Liver (tissue), 9 donors: Measurements from ENCODE around the gene CBR3. TPM values are rescaled to one million over a fixed set of nuclear protein-coding genes. Genes with fewer than 3 reads are reported as not detected.

Experiments used
- DNase-seq: peaks from one replicate; pipeline ENCODE4 v3.0.0-alpha.2; 2017; ENCODE audit warnings: low spot score
- H3K27ac ChIP-seq, 2 donors: one replicate each; pipeline ENCODE4 v1.7.0; 2013; ENCODE audit warnings: inconsistent platforms in 2 of 2, low read length in 2 of 2, control low read depth in 1 of 2, low read depth in 1 of 2, mild to moderate bottlenecking in 1 of 2
- H3K27me3 ChIP-seq, 4 donors: one replicate each; pipeline versions ENCODE4 v1.6.1 to v1.7.0; 2013; ENCODE audit warnings: low read length in 3 of 4, inconsistent platforms in 1 of 4, mild to moderate bottlenecking in 1 of 4, moderate library complexity in 1 of 4; ENCODE audit not compliant: control insufficient read depth in 4 of 4, insufficient read depth in 4 of 4
- H3K36me3 ChIP-seq, 4 donors: one replicate each; pipeline versions ENCODE4 v1.6.1 to v1.7.0; 2013; ENCODE audit warnings: low read length in 3 of 4, mild to moderate bottlenecking in 3 of 4, low read depth in 1 of 4, moderate library complexity in 1 of 4; ENCODE audit not compliant: control insufficient read depth in 4 of 4, insufficient read depth in 3 of 4
- H3K4me1 ChIP-seq, 4 donors: one replicate each; pipeline versions ENCODE4 v1.6.1 to v1.7.0; 2013; ENCODE audit warnings: low read length in 3 of 4, mild to moderate bottlenecking in 3 of 4, moderate library complexity in 1 of 4; ENCODE audit not compliant: control insufficient read depth in 4 of 4, insufficient read depth in 4 of 4
- H3K4me3 ChIP-seq, 3 donors: one replicate each; pipeline versions ENCODE4 v1.6.1 to v1.7.0; 2013; ENCODE audit warnings: low read length in 3 of 3, control low read depth in 1 of 3, low read depth in 1 of 3, mild to moderate bottlenecking in 1 of 3
- H3K9ac ChIP-seq, 2 donors: one replicate each; pipeline ENCODE4 v1.7.0; 2013; ENCODE audit warnings: low read length in 2 of 2, mild to moderate bottlenecking in 2 of 2, moderate library complexity in 2 of 2, control low read depth in 1 of 2, low read depth in 1 of 2
- H3K9me3 ChIP-seq, 4 donors: one replicate each; pipeline versions ENCODE4 v1.6.1 to v1.7.0; 2013; ENCODE audit warnings: low read length in 3 of 4; ENCODE audit not compliant: control insufficient read depth in 4 of 4
- EGR1 ChIP-seq, 2 donors: IDR thresholded peaks; 2 replicates each; pipeline ENCODE4 v1.6.1; 2016 to 2018; ENCODE audit warnings: antibody characterized with exemption in 2 of 2, low read depth in 2 of 2
- FOXA1 ChIP-seq: IDR thresholded peaks from 2 replicates; pipeline ENCODE4 v1.6.1; 2016; ENCODE audit warnings: antibody characterized with exemption
- FOXA2 ChIP-seq: IDR thresholded peaks from 2 replicates; pipeline ENCODE4 v1.6.1; 2016; ENCODE audit warnings: antibody characterized with exemption
- GABPA ChIP-seq, 2 donors: IDR thresholded peaks in 1 of 2; conservative IDR thresholded peaks in 1 of 2; 2 replicates each; pipeline ENCODE4 v1.6.1; 2016; ENCODE audit warnings: antibody characterized with exemption in 2 of 2, mild to moderate bottlenecking in 1 of 2, moderate library complexity in 1 of 2
- HNF4A ChIP-seq, 2 donors: conservative IDR thresholded peaks; 2 replicates each; pipeline ENCODE4 v1.6.1; 2016; ENCODE audit warnings: antibody characterized with exemption in 2 of 2, mild to moderate bottlenecking in 2 of 2
- HNF4G ChIP-seq: IDR thresholded peaks from 2 replicates; pipeline ENCODE4 v1.6.1; 2016; ENCODE audit warnings: antibody characterized with exemption
- JUND ChIP-seq, 2 donors: IDR thresholded peaks; 2 replicates each; pipeline ENCODE4 v1.6.1; 2016; ENCODE audit warnings: antibody characterized with exemption in 2 of 2
- NR2F2 ChIP-seq: IDR thresholded peaks from 2 replicates; pipeline ENCODE4 v1.6.1; 2016; ENCODE audit warnings: antibody characterized with exemption
- RAD21 ChIP-seq, 2 donors: IDR thresholded peaks; 2 replicates each; pipeline ENCODE4 v1.6.1; 2016; ENCODE audit warnings: antibody characterized with exemption in 2 of 2, mild to moderate bottlenecking in 2 of 2
- RXRA ChIP-seq, 2 donors: IDR thresholded peaks; 2 replicates each; pipeline ENCODE4 v1.6.1; 2017 to 2018; ENCODE audit warnings: antibody characterized with exemption in 2 of 2, mild to moderate bottlenecking in 1 of 2
- SP1 ChIP-seq: IDR thresholded peaks from 2 replicates; pipeline ENCODE4 v1.6.1; 2018; ENCODE audit warnings: antibody characterized with exemption, mild to moderate bottlenecking
- TAF1 ChIP-seq: conservative IDR thresholded peaks from 2 replicates; pipeline ENCODE4 v1.6.1; 2016; ENCODE audit warnings: antibody characterized with exemption, mild to moderate bottlenecking
- YY1 ChIP-seq: IDR thresholded peaks from 2 replicates; pipeline ENCODE4 v1.6.1; 2016; ENCODE audit warnings: antibody characterized with exemption, mild to moderate bottlenecking
- WGBS: extraction: QIAGEN DNeasy Blood & Tissue Kit; methylation state at CpG from one replicate; pipeline ENCODE4 v1.1.7; 2013; 5-methylcytosine and 5-hydroxymethylcytosine counted together
- polyA plus RNA-seq, 2 donors: library from polyadenylated mRNA; stranded (reverse) in 1 of 2; unstranded in 1 of 2; fragments of 200-250 nt in 1 of 2; fragments of >200 nt in 1 of 2; fragmentation: Nextera tagmentation in 1 of 2; extraction: Ambion mirVana in 1 of 2; gene quantifications; one replicate each; pipeline versions ENCODE4 v1.2.1 to v1.2.3, GENCODE V29; 2013 to 2015
- total RNA-seq, 2 donors: library from RNA; depleted of rRNA; stranded (reverse); fragments of >200 nt; gene quantifications; one replicate each; pipeline ENCODE4 v1.2.3, GENCODE V29; 2014
- TF ChIP-seq, protein P1 (sequence below): IDR thresholded peaks from 2 replicates; pipeline ENCODE4 v1.6.1; 2016; ENCODE audit warnings: antibody characterized with exemption
- TF ChIP-seq, protein P2 (sequence below): IDR thresholded peaks from 2 replicates; pipeline ENCODE4 v1.6.1; 2016; ENCODE audit warnings: antibody characterized with exemption
- TF ChIP-seq, protein P3 (sequence below): IDR thresholded peaks from 2 replicates; pipeline ENCODE4 v1.6.1; 2016; ENCODE audit warnings: antibody characterized with exemption
- TF ChIP-seq, protein P4 (sequence below): IDR thresholded peaks from 2 replicates; pipeline ENCODE4 v1.6.1; 2016; ENCODE audit warnings: antibody characterized with exemption, mild to moderate bottlenecking
- TF ChIP-seq, protein P5 (sequence below): fragments of 150-350 bp; IDR thresholded peaks from 2 replicates; pipeline ENCODE4 v1.5.1; 2017; ENCODE audit warnings: improper control_type of control experiment, low read depth, low read length; ENCODE audit not compliant: missing input control
- donor health status: healthy.
- donor health status: healthy.
- donor health status: healthy.
- donor health status: healthy.
- donor health status: healthy.

CBR3 gene
- total and polyA plus RNA-seq, 4 donors = 0.31 to 0.70 (median 0.47) TPM

DNA sequence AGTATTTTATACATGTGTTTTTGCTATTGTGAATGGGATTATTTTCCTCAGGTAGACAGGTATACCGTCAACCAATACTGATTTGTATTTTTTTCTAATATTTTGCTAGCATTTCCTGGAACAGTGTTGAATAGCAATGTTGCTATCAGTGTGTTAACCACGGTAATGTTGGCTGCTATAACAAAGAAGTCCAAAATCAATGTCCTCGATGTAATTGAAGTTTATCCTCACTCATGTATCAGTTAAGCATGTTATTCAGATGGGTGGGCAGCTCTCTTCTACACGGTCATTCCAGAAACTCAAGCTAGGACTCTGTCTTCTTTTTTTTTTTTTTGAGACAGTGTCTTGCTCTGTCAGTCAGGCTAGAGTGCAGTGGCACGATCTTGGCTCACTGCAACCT is 46.1 kb downstream of the CBR3 start:
- TF ChIP-seq FOXA1 = no peak
- no peak for TF ChIP-seq SP1
- TF ChIP-seq, protein P1, sequence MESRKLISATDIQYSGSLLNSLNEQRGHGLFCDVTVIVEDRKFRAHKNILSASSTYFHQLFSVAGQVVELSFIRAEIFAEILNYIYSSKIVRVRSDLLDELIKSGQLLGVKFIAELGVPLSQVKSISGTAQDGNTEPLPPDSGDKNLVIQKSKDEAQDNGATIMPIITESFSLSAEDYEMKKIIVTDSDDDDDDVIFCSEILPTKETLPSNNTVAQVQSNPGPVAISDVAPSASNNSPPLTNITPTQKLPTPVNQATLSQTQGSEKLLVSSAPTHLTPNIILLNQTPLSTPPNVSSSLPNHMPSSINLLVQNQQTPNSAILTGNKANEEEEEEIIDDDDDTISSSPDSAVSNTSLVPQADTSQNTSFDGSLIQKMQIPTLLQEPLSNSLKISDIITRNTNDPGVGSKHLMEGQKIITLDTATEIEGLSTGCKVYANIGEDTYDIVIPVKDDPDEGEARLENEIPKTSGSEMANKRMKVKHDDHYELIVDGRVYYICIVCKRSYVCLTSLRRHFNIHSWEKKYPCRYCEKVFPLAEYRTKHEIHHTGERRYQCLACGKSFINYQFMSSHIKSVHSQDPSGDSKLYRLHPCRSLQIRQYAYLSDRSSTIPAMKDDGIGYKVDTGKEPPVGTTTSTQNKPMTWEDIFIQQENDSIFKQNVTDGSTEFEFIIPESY = no peak
- no peak for TF ChIP-seq JUND (IDR thresholded peaks at IDR 0.05)
- TF ChIP-seq HNF4G = no peak
- TF ChIP-seq FOXA2 = no peak
- H3K27ac ChIP-seq = no peak overlapping the region
- H3K9ac ChIP-seq = no peak overlapping the region
- H3K4me3 ChIP-seq = no peak overlapping the region
- H3K36me3 ChIP-seq = no peaks in the 10 kb centered on the region
- DNase-seq = no peak
- no peaks in the 10 kb centered on the region for H3K9me3 ChIP-seq
- WGBS = 96% methylated on average over 5 of the region's 5 CpGs
- H3K4me1 ChIP-seq = peaks cover 0 to 5% (median 3%) of the 10 kb centered on the region in 4 donors
- H3K27me3 ChIP-seq = no peaks in the 10 kb centered on the region

DNA sequence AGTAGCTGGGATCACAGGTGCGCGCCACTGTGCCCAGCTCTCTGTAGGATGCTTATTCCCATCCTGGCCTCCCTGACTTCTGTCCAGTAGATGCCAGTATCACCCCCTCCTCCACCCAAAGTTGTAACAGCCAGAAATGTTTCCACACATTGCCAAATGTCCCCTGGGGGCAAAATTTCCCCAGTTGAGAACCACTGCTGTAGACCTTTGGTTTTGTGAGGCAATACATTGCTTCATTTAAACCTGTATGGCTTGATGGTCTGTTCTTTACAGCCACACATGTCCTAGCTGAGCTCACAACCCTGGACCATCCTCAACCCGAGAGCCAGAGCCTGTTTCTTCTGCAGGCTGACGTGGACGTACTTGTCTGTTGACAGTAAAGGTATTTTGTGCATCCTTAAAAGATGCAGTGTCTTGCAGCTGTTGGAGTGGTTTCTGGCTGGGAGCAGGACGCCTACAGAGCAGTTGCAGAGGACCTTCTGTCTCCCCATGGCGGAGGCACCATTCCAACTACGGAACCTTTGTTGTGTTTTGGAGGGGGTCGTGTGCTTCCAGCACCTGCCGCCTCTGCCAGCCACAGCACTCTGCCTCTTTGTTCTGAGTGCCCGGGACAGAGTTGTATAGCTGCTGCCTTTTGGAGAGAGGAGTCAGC is 48.4 kb downstream of the CBR3 start:
- no peaks in the 10 kb centered on the region for H3K9me3 ChIP-seq
- no peaks in the 10 kb centered on the region for H3K27me3 ChIP-seq
- no peak overlapping the region for H3K27ac ChIP-seq
- no peaks in the 10 kb centered on the region for H3K36me3 ChIP-seq
- H3K9ac ChIP-seq = no peak overlapping the region
- TF ChIP-seq, protein P1 = peak; percentile 53
- TF ChIP-seq FOXA2 (peak; percentile 36), TAF1 (no peak), RXRA (IDR thresholded peaks at IDR 0.05) (peak; percentile 73 to 89), NR2F2 (no peak), HNF4A (conservative IDR thresholded peaks at IDR 0.05) (peak; percentile 91 to 92), GABPA (IDR thresholded peaks at IDR 0.05 in 1 of 2, conservative IDR thresholded peaks at IDR 0.05 in 1 of 2) (no peak), JUND (IDR thresholded peaks at IDR 0.05) (peak in 1 of 2 donors; percentile 43), YY1 (peak; percentile 36), SP1 (peak; percentile 83), EGR1 (IDR thresholded peaks at IDR 0.05; ENCODE audit: low read depth in 2 of 2) (peak in 1 of 2 donors; percentile 31), HNF4G (peak; percentile 77), FOXA1 (peak; percentile 70), RAD21 (IDR thresholded peaks at IDR 0.05) (peak; percentile 49 to 61)
- TF ChIP-seq, protein P2, sequence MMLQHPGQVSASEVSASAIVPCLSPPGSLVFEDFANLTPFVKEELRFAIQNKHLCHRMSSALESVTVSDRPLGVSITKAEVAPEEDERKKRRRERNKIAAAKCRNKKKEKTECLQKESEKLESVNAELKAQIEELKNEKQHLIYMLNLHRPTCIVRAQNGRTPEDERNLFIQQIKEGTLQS = no peak
- TF ChIP-seq, protein P3, sequence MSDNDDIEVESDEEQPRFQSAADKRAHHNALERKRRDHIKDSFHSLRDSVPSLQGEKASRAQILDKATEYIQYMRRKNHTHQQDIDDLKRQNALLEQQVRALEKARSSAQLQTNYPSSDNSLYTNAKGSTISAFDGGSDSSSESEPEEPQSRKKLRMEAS = no peak
- TF ChIP-seq, protein P4, sequence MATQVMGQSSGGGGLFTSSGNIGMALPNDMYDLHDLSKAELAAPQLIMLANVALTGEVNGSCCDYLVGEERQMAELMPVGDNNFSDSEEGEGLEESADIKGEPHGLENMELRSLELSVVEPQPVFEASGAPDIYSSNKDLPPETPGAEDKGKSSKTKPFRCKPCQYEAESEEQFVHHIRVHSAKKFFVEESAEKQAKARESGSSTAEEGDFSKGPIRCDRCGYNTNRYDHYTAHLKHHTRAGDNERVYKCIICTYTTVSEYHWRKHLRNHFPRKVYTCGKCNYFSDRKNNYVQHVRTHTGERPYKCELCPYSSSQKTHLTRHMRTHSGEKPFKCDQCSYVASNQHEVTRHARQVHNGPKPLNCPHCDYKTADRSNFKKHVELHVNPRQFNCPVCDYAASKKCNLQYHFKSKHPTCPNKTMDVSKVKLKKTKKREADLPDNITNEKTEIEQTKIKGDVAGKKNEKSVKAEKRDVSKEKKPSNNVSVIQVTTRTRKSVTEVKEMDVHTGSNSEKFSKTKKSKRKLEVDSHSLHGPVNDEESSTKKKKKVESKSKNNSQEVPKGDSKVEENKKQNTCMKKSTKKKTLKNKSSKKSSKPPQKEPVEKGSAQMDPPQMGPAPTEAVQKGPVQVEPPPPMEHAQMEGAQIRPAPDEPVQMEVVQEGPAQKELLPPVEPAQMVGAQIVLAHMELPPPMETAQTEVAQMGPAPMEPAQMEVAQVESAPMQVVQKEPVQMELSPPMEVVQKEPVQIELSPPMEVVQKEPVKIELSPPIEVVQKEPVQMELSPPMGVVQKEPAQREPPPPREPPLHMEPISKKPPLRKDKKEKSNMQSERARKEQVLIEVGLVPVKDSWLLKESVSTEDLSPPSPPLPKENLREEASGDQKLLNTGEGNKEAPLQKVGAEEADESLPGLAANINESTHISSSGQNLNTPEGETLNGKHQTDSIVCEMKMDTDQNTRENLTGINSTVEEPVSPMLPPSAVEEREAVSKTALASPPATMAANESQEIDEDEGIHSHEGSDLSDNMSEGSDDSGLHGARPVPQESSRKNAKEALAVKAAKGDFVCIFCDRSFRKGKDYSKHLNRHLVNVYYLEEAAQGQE = peak; percentile 38
- TF ChIP-seq, protein P5, sequence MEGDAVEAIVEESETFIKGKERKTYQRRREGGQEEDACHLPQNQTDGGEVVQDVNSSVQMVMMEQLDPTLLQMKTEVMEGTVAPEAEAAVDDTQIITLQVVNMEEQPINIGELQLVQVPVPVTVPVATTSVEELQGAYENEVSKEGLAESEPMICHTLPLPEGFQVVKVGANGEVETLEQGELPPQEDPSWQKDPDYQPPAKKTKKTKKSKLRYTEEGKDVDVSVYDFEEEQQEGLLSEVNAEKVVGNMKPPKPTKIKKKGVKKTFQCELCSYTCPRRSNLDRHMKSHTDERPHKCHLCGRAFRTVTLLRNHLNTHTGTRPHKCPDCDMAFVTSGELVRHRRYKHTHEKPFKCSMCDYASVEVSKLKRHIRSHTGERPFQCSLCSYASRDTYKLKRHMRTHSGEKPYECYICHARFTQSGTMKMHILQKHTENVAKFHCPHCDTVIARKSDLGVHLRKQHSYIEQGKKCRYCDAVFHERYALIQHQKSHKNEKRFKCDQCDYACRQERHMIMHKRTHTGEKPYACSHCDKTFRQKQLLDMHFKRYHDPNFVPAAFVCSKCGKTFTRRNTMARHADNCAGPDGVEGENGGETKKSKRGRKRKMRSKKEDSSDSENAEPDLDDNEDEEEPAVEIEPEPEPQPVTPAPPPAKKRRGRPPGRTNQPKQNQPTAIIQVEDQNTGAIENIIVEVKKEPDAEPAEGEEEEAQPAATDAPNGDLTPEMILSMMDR = no peak
- DNase-seq = no peak
- 76% methylated on average over 11 of the region's 11 CpGs for WGBS
- H3K4me1 ChIP-seq = peaks cover 0 to 11% (median 5%) of the 10 kb centered on the region in 4 donors
- no peak overlapping the region for H3K4me3 ChIP-seq
